HG03139 (cell line): ENCODE results near the gene ANKMY2.
"Not testable (repeated sequence)": the region's sequence is repeated elsewhere in the genome, so short reads cannot be mapped to it uniquely, and the experiment has no call there.

Experiments
- ATAC-seq: cut with Tn5 transposase; IDR thresholded peaks from one replicate; pipeline ENCODE4 v1.9.1; 2021; ENCODE audit not compliant: unreplicated experiment

Gene ANKMY2

DNA sequence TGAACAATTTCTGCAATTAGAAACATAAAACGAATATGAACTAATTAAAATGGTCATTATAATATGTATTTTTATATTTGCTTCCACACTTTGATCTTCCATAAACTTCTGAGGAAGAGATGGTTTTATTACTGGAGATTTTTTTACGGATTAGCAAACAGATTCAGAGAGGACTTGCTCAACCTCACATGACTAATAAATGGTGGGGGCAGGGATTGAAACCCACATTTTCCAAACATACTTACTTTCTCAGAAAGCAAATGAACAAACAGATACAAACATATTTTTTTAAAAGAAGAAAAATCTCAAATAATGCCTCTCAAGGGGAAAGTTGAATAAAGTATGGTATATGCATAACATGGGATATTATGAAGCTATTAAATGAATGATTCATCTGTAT, 18.3 kb downstream of the ANKMY2 start:
- ATAC-seq = no peak

DNA sequence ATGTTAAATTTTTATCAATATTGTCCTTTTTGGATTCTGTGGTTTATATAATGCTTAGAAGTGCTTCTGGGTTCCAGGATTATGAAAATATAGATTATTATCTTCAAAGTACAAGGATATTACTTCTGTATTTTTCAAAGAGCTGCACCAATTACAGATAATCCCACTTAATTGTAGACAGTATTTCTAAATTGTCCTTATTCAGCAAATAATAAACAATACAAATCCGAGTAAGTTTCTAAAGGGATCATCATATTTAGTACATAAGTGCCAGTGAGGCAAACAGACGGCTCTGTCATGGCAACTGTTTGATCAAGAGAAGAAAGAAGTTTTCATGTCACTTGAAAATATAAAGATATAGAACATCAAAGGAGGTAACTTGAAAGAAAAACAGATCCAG, 19.2 kb downstream of the ANKMY2 start:
- ATAC-seq = no peak

DNA sequence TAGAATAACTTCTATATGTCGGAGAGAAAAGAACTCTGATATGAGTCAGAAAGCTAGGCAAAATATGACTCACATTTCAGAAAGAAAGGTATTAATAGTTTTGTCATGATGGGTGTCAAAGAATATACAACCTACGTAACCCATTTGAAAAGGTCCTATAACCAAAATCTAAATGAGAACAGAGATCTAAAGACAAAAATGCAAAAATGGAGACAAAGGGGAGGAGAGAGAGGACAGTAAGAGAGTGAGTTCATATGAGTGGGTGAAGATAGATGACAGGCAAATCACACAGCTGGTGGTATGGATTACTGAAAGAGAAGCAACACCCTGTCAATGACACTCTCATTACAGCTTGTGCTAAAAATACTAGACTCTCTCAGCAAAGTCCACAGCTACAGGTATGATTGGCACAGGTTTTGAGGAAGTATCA, 25.6 kb downstream of the ANKMY2 start:
- ATAC-seq = peak; percentile 83

DNA sequence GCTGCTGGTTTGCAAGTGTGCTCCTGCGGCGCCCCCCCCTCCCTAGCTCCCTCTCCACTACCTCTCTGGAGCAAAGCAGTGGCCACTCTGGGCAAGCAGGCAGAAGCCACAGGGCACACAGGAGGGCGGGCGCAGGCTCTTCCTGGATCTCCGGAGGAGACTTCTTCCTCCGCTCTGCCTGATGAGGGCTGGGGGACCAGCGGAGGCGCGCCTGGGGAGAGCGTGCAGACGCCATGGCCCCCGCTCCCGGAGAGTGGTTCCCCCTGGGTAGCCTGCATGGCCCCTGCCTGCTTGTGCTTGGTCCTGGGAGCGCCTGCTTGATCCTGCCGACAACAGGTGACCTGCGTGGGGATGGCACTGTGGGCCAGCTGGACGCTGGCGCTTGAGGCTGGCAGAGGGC, 29.0 kb downstream of the ANKMY2 start:
- ATAC-seq = no peak

DNA sequence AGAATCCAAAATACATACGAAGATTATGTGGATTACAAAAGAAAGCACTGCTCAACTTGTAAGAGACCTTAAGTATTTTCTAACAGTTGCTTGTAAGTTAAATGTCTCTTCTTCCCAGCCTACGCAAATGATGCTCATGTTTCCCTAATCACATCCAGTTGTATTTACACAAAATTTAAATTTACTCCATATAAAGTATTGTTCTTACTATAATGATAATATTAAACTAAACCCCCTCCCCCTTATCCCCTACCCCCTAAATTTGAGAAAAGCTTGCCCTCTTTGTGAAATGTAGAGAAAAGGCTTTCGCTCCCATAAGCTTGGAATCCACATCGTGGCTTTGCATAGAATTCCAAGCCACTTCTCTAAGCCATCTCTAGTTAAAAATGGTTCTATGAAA, 29.4 kb downstream of the ANKMY2 start:
- ATAC-seq = no peak

DNA sequence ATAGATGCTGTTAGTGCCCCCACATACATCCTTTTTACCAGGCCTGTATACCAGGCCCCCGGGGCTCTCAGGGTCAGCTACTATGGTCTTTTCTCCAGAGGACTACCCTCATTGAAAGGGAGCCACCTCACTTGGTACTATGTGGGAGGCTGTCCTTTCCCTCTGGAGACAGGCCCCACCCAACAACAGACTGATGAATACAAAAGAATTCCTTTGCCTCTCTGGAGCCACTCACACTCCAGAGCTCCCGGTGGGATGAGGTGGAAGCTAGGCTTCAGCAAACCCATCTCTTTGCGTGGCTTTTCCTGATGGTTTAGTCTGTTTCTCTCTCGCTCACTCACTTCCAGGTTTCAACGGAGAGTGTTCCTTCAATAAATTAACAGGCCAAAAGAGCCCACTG, 30.3 kb downstream of the ANKMY2 start:
- ATAC-seq = no peak

DNA sequence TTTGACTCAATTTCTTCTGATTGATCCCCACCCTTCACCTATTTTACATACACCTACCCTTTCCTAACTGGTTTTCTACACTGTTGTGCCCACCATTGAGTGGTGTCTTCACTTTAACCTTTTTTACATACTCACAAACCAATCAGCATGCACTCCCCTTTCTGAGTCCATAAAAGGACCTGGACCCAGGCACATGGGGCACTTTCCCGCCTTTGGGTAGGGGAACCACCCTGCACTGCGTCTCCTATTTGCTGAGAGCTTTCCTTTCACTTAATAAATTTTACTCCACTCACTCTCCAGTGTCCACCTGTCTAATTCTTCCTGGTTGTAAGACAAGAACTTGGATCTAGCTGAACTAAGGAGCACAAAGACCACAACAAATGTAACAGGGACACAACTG, 33.8 kb downstream of the ANKMY2 start:
- no peak for ATAC-seq

DNA sequence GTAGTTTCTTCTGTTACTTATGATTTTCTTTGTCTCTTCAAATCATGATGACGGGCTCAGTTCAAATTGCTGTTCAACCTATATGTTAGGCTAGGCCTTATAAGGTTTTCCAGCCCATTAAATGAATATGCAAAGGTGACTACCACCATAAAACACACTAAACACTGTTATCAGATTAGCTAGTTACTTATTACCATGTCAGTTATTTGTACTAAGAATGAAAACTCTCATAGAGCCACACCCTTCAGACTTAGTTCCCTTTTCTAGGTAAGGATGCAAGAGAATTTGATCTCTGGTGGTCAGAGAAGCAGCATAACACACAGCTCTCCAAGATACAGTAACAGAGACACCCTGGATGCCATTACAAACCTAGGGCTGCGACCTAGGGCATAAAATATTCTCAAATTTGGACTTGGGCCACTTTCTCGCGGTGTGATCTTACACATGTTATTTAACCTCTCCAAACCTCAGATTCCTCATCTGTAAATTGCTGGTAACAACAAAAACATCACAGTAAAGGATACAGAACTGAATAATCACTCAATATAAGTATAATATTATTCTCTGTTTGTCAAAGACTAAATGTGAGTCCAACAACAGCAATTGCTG, 35.6 kb downstream of the ANKMY2 start:
- peak; percentile 92 for ATAC-seq

DNA sequence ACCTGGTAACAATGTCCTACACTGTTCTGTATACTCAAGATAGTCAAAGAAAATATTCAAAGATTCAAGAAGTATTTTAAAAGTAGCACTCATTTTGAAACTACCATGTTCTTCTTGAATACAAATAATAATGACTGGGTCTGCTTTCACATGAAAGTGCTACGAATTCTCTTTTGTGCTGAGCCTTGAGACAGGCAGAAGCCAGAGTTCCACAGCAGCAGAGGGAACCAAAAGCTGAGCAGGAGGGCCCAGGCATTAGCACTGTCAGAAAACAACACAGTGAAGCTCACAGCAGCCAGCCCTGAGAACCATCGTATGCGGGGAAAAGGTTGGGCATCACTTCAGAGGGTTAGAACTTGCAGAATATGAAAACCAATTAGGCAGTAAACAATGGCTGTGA, 38.9 kb downstream of the ANKMY2 start:
- no peak for ATAC-seq

DNA sequence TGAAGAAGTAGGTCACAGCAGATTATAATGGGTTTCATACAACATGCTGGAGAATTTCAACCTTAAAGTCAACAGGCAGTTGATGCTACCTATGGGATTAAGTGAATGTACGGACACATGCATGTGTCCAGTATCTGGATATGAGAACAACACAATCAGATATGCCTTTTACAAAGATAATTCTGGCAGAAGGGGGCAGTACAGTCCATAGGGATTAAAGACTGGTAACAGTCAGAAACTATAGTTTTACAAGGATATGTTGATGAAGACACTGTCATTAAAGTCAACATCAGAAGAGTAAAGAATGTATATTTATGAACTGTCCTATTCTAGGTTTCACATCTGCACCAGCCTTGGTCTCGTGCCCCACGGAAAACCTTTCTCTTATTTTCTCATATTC, 41.5 kb downstream of the ANKMY2 start:
- ATAC-seq = no peak

DNA sequence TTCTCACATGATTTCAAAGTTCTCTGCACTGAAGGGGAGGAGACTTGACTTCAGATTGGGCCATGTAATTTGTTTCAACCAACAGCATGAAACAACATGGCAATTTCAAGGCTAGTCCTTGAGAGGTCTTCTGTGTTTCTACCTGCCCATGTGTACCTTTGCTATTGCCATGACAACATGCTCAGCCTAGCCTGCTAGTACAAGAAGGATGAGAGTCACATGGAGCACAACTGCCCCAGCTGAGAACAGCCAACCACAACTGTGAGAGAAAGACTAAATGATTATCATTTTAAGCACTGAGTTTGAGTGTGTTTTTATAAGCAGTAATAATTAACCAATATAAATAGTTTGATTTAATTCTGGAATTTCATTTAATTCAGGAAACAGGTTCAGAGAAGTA, 41.9 kb downstream of the ANKMY2 start:
- no peak for ATAC-seq

DNA sequence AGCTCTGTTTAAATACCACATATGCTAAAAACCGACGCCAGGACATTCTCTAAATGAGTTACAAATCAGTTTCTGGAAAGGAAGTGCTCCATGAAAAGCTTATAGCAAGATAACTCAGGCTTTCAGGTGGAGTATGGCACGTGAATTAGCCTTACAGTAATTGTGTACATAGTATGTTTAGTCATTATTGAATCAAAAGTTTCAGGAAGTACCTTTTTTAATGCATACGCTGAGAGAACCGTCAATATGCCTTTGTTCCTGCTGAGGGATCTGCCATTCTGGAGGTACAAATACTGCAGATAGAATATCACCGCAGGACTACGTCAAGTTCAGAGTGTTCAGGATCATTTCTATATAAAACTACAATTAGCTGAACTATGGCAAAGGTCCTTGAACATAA, 45.7 kb downstream of the ANKMY2 start:
- ATAC-seq = no peak

DNA sequence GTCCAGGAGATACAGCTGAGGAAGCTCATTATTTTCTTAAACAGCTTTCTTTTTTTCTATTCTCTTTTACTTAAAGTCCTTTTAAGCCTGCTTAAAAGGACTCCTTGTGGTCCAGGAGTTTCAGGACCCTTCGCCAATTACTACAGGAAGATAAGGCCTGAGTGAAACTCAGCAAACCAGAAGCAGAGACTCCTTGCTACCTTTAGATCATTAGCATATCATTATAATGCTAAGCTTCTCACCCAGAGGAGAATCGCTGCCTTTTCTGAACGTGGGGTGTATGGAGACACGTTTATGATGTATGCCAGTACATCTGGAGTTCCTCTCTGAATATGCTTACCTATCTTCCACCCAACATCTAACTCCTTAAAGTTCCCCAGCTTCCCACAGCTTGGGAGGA, 47.5 kb downstream of the ANKMY2 start:
- no peak for ATAC-seq

DNA sequence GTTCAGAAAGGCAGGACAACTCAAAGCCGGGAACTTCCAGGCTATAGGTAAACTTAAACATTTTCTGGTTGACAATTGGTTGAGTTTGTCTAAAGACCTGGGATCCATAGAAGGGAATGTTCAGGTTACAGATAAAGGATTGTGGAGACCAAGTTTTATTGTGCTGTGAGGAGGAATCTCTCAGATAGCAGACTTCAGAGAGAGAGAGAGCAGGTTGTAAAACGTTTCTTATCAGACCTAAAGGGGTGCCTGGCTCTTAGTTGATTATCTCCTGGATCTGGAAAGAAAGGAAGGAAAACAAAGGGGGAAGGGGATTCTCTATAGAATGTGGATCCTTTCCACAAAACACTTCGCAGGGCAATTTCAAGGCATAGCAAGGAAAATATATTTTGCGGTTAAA, 50.0 kb downstream of the ANKMY2 start:
- ATAC-seq = not testable (repeated sequence)

DNA sequence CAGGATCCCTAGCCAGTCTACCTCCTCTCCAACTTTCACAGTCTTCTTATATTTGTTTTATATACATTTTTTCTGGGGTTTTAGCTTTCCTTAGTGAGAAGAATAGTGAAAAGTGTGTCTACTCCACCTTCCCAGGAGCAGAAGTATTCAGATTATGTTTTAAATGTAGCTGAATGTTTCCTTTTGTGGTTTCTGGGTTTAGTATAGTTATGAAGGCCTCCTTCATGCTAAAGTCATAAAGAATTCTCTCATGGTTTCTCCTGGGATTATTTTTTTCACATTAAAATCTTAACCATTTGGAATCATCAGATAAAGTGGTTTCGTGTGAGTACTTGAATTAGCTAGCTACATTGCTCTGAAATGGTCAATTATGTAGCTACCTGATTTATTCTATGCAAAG, 50.9 kb downstream of the ANKMY2 start:
- no peak for ATAC-seq

DNA sequence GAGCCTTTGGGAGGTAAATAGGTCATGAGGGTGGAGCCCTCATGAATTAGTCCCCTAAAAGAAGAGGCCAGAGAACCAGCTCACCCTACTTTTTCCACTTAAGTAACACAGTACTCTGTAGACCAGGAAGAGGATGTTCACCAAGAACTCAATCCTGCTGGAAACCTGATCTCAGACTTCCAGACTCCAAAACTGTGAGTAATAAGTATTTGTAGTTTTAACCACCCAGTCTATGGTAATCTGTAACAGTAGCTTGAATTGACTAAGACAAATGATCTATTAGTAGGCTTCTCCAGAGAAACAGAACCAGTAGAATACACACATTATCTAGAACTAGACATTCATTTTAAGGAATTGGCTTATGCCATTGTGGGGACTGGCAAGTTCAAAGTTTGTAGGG, 51.5 kb downstream of the ANKMY2 start:
- no peak for ATAC-seq

DNA sequence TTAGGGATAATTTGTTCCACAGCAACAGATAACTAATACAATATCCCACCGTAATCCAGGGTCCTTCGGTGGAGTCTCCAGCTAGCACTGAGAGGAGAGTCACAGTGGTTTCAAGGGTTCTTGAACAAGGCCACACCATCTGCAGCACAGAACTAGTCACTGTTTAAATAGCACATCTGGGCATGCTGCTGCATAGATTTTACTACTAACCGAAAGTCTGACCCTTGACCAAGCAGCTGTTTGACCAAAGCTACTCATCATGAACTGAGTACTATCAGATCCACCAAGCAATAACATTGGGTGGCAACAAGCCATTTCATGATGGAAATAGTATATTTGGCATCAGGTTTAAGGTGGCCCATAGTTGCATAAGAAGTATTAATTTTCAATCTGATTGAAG, 53.2 kb downstream of the ANKMY2 start:
- ATAC-seq = no peak

DNA sequence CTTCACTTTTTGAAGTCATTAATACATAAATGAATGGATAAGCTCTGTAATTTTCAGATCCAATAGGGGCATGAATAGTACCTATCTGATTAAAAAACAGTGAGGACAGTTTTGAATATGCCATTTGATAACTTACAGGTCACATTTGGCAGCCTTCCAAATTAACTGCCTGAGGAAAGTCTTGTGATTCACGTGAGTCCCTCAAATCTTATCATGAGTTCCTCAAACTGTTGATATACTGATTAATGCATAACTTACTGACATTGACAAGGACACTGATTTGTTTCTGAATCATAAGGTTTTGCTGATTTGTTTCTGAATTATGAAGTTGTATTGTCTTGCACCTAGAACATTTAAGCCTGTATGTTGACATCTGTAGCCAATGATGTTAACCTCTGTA, 55.1 kb downstream of the ANKMY2 start:
- ATAC-seq = no peak

DNA sequence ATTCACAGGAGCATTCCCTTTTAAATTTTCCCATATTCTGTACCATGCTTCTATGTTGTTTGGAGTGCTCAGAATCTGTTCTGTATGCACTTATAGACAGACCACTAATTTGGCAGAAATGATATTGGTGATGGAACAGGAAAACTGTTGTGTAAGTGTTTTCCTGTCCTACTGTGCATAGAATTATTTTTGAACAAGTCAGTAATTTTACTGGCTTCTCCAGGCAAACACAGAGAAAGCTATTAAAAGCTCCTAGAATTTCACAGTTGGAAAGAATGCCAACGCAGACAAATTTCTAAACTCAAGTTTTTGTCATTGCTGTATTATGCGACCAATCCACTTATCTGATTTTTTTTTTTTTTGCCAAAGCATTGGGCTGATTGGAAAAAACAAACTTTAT, 55.7 kb downstream of the ANKMY2 start:
- no peak for ATAC-seq

DNA sequence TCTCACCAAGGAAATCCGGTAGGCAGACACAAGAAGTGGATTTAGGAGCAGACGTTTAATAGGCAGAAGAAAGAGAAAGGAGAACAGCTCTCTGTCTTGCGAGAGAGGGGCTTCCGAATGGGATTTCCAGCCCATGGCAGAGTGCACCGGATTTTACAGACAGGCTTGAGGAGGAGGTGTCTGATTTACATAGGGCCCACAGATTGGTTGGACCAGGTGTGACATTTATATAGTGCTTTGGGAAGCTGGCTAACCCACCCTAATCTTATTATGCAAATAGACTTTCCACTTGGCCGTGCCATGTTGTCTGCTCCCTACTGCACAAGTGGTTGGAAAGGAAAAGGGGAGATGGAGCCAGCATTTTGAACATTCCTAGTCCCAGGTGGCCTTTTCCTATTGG, 57.8 kb downstream of the ANKMY2 start:
- no peak for ATAC-seq

DNA sequence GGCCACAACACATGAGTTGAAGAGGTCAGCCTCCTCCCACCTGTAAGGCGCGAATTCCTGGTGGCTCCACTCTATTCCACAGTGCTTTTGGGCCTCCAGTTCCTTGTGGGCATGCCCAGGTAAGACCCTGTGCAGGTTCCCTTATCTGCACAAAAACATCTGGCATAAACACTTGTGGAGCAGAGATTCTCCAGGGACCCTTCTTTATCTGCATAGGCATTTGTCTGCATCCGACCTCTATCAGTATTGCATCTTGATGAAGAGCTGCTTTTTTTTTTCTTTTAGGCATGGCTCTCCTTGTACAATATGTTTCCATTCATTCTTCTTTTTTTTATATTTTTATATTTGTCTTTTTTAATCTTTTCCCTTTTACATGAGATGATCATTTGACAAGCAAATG, 58.4 kb downstream of the ANKMY2 start:
- ATAC-seq = no peak

DNA sequence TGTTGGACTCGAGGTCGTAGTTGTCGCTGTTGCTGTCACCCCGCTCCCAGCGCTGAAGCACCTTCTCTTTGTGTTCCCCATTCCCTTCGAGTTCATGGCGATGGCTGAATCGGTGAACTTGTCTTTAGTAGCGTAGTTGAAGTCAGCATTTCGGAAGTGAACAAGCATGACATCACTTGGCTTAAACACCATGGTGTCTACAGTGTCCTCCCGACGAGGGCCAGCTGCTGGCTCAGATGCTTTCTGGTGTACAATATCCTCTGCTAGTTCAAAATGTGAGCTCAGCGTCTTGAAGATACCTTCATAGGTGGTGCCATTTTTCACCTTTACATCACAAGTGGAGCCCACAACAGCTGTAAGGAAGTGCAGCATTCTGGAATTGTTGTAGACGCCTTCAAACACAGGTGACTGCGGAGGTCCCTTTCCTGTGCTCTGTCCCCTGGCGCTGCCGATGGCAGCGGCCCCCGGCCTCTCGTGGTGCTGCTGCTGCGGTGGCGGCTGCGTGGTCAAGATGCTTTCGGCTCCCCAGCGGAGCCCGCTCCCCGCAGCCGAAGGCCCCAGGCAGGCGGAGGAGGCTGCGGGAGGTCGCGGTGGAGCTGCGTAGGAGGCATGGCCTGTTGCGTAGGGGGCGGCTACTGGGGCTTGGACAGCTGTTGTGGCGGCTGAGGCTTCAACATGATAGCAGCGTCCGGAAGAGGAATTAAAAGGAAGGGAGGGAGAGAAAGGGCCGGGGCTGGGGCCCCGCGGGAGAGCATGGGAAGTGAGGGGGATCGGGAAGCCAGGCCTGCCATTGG, 59.3 kb downstream of the ANKMY2 start:
- ATAC-seq = no peak

DNA sequence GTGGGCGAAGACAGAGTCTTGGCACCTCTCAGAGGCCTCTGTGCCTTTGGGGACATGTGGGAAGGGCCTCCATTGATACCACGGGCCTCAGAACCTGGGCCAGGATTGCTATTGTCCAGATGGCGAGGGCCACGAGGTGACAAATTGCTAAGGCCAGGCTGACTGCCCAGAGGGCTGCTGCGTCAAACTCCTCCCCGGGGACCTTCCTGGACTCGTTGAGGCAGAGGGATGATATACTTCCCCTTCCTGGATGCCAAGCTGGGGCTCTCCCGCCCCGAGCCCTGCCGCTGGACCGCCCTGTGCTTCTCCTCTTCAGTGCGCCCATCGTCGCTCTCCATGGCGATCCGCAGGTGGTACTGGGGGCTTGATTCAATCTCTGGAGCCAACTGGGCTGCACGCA, 60.0 kb downstream of the ANKMY2 start:
- no peak for ATAC-seq
